ENCODE data around the gene PTPRK. TPM values are rescaled to one million over a fixed set of nuclear protein-coding genes. Genes with fewer than 3 reads are reported as not detected.

Gene PTPRK
- total RNA-seq, 2 donors from 2014 or later = 29.6 to 30.2 TPM

GRCh38 chr6:128202169-128202765 lies 318.1 kb downstream of the PTPRK start:
- no peak for DNase-seq
- intact Hi-C loops (cut with DNase I) = no loop called here
- no peak for ATAC-seq

- intact Hi-C loops (cut with DNase I) = no loop called here
- ATAC-seq = no peak
- DNase-seq = no peak
Observed at GRCh38 chr6:128200789-128201188, 319.6 kb downstream of the PTPRK start.

GRCh38 chr6:128199461-128199860 lies 320.9 kb downstream of the PTPRK start:
- ATAC-seq (no peak), DNase-seq (no peak)
- intact Hi-C loops (cut with DNase I) = no loop called here

- no peak for DNase-seq
- ATAC-seq = no peak
- intact Hi-C loops (cut with DNase I) = no loop called here
Observed at GRCh38 chr6:128192972-128193371, 327.4 kb downstream of the PTPRK start.

- DNase-seq (no peak), ATAC-seq (no peak)
- intact Hi-C loops (cut with DNase I) = no loop called here
Observed at GRCh38 chr6:128188678-128189077, 331.7 kb downstream of the PTPRK start.

GRCh38 chr6:128186729-128187128 lies 333.7 kb downstream of the PTPRK start:
- DNase-seq = no peak
- ATAC-seq = no peak
- intact Hi-C loops (cut with DNase I) = no loop called here

GRCh38 chr6:128179876-128180438 lies 340.4 kb downstream of the PTPRK start:
- intact Hi-C loops (cut with DNase I) = no loop called here
- no peak for DNase-seq
- no peak for ATAC-seq

GRCh38 chr6:128174724-128175123 lies 345.7 kb downstream of the PTPRK start:
- ATAC-seq (no peak), DNase-seq (no peak)
- intact Hi-C loops (cut with DNase I) = no loop called here

- DNase-seq (no peak), ATAC-seq (no peak)
- intact Hi-C loops (cut with DNase I) = no loop called here
Observed at GRCh38 chr6:128172752-128173682, 347.4 kb downstream of the PTPRK start.

- intact Hi-C loops (cut with DNase I) = no loop called here
- no peak for DNase-seq
- no peak for ATAC-seq
Observed at GRCh38 chr6:128172081-128172480, 348.3 kb downstream of the PTPRK start.

GRCh38 chr6:128171182-128171581 lies 349.2 kb downstream of the PTPRK start:
- DNase-seq (no peak), ATAC-seq (no peak)
- intact Hi-C loops (cut with DNase I) = no loop called here

- ATAC-seq (no peak), DNase-seq (no peak)
- intact Hi-C loops (cut with DNase I) = no loop called here
Observed at GRCh38 chr6:128168244-128168643, 352.2 kb downstream of the PTPRK start.

- intact Hi-C loops (cut with DNase I) = no loop called here
- DNase-seq = no peak
- no peak for ATAC-seq
Observed at GRCh38 chr6:128167552-128167951, 352.8 kb downstream of the PTPRK start.

GRCh38 chr6:128164254-128164653 lies 356.1 kb downstream of the PTPRK start:
- DNase-seq (no peak), ATAC-seq (no peak)
- intact Hi-C loops (cut with DNase I) = no loop called here

- no peak for DNase-seq
- no peak for ATAC-seq
- intact Hi-C loops (cut with DNase I) = no loop called here
Observed at GRCh38 chr6:128162423-128162822, 358.0 kb downstream of the PTPRK start.

GRCh38 chr6:128161839-128162238 lies 358.6 kb downstream of the PTPRK start:
- ATAC-seq (no peak), DNase-seq (no peak)
- intact Hi-C loops (cut with DNase I) = no loop called here

- intact Hi-C loops (cut with DNase I) = no loop called here
- no peak for ATAC-seq
- no peak for DNase-seq
Observed at GRCh38 chr6:128161263-128161662, 359.1 kb downstream of the PTPRK start.

- ATAC-seq (no peak), DNase-seq (no peak)
- intact Hi-C loops (cut with DNase I) = no loop called here
Observed at GRCh38 chr6:128158496-128158895, 361.9 kb downstream of the PTPRK start.

- no peak for DNase-seq
- intact Hi-C loops (cut with DNase I) = no loop called here
Observed at GRCh38 chr6:128156321-128157111, 363.9 kb downstream of the PTPRK start.

GRCh38 chr6:128155826-128156225 lies 364.6 kb downstream of the PTPRK start:
- DNase-seq (no peak), ATAC-seq (no peak)
- intact Hi-C loops (cut with DNase I) = no loop called here

More at GRCh38 chr6:128156321-128157111, 363.9 kb downstream of the PTPRK start:
- ATAC-seq = no peak

Measured in left cardiac atrium (tissue), 4 donors.